ENCODE results near the gene TBC1D19. TPM values are rescaled to one million over a fixed set of nuclear protein-coding genes. Genes with fewer than 3 reads are reported as not detected.

Gene TBC1D19
- total RNA-seq, 1 experiment from 2014 or later, result 5.4 TPM

GRCh38 chr4:26731351-26732035, 147.6 kb downstream of the TBC1D19 start:
- DNase-seq (ENCODE audit: low spot score), result no peak

GRCh38 chr4:26732356-26732755, 148.5 kb downstream of the TBC1D19 start:
- DNase-seq (ENCODE audit: low spot score), result no peak

- DNase-seq (ENCODE audit: low spot score), result no peak
These were observed 152.7 kb downstream of the TBC1D19 start for GRCh38 chr4:26736621-26737020.

- DNase-seq (ENCODE audit: low spot score), result no peak
These were observed 153.5 kb downstream of the TBC1D19 start for GRCh38 chr4:26737385-26737784.

- DNase-seq (ENCODE audit: low spot score), result no peak
These were observed 157.6 kb downstream of the TBC1D19 start for GRCh38 chr4:26741491-26741871.

- DNase-seq (ENCODE audit: low spot score), result no peak
These were observed 162.9 kb downstream of the TBC1D19 start for GRCh38 chr4:26746802-26747213.

GRCh38 chr4:26748811-26749210, 164.9 kb downstream of the TBC1D19 start:
- no peak for DNase-seq (ENCODE audit: low spot score)

GRCh38 chr4:26749867-26750266, 166.0 kb downstream of the TBC1D19 start:
- no peak for DNase-seq (ENCODE audit: low spot score)

GRCh38 chr4:26751004-26751403, 167.1 kb downstream of the TBC1D19 start:
- no peak for DNase-seq (ENCODE audit: low spot score)

GRCh38 chr4:26751838-26752237, 168.0 kb downstream of the TBC1D19 start:
- no peak for DNase-seq (ENCODE audit: low spot score)

GRCh38 chr4:26753187-26753586, 169.3 kb downstream of the TBC1D19 start:
- no peak for DNase-seq (ENCODE audit: low spot score)

GRCh38 chr4:26753617-26754016, 169.7 kb downstream of the TBC1D19 start:
- no peak for DNase-seq (ENCODE audit: low spot score)

- DNase-seq (ENCODE audit: low spot score), result no peak
These were observed 173.9 kb downstream of the TBC1D19 start for GRCh38 chr4:26757751-26758150.

GRCh38 chr4:26758899-26759298, 175.0 kb downstream of the TBC1D19 start:
- DNase-seq (ENCODE audit: low spot score), result no peak

GRCh38 chr4:26762650-26763049, 178.8 kb downstream of the TBC1D19 start:
- DNase-seq (ENCODE audit: low spot score), result peak; percentile 76

GRCh38 chr4:26763063-26763462, 179.2 kb downstream of the TBC1D19 start:
- DNase-seq (ENCODE audit: low spot score), result peak; percentile 64

- peak; percentile 1 for DNase-seq (ENCODE audit: low spot score)
These were observed 179.8 kb downstream of the TBC1D19 start for GRCh38 chr4:26763648-26764047.

GRCh38 chr4:26764231-26764630, 180.3 kb downstream of the TBC1D19 start:
- DNase-seq (ENCODE audit: low spot score), result no peak

GRCh38 chr4:26765515-26765914, 181.6 kb downstream of the TBC1D19 start:
- DNase-seq (ENCODE audit: low spot score), result no peak

GRCh38 chr4:26766141-26766540, 182.3 kb downstream of the TBC1D19 start:
- no peak for DNase-seq (ENCODE audit: low spot score)

GRCh38 chr4:26772096-26772873, 188.4 kb downstream of the TBC1D19 start:
- no peak for DNase-seq (ENCODE audit: low spot score)

- no peak for DNase-seq (ENCODE audit: low spot score)
These were observed 195.3 kb downstream of the TBC1D19 start for GRCh38 chr4:26779224-26779623.

GRCh38 chr4:26779674-26780073, 195.8 kb downstream of the TBC1D19 start:
- no peak for DNase-seq (ENCODE audit: low spot score)
